Prostate gland (tissue), 2 donors: ENCODE data around the gene SMDT1.

Experiments used
- POLR2A ChIP-seq: fragments of 450-650 bp; IDR thresholded peaks from one replicate; pipeline ENCODE4 v1.6.1; 2016; ENCODE audit warnings: antibody characterized with exemption, mild to moderate bottlenecking
- POLR2AphosphoS5 ChIP-seq: sonication (generic); formaldehyde crosslinking; IDR thresholded peaks from one replicate; pipeline ENCODE4 v1.6.1; 2017; ENCODE audit warnings: antibody characterized with exemption
- TF ChIP-seq, protein P1 (sequence below), 4 experiments: fragments of 200-600 bp in 2 of 4; fragments of 450-650 bp in 2 of 4; sonication (generic) in 2 of 4; IDR thresholded peaks; 1 replicate in 3 of 4; 2 replicates in 1 of 4; pipeline ENCODE4 v1.5.1; 2016 to 2019; ENCODE audit warnings: antibody characterized with exemption in 4 of 4, mild to moderate bottlenecking in 2 of 4, moderate library complexity in 2 of 4

DNA sequence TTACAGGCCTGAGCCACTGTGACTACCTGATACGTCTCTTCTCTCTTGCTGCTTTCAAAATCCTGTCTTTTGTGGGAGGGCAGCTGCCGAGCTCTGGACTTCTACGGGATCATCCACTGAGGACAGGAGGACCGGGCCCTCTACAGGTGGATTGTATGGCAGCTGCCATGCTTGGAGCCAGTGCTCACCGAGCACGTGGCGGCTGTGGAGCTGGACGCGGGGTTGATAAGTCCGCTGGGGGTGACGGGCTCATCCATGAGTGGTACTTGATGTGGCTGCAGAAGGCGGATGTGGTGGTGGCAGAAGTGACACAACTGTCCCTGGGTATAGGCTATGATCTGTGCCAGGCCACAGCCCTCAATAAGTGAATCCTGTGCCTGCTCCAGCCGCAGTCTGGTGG is 53.0 kb downstream of the SMDT1 start:
- TF ChIP-seq, protein P1, sequence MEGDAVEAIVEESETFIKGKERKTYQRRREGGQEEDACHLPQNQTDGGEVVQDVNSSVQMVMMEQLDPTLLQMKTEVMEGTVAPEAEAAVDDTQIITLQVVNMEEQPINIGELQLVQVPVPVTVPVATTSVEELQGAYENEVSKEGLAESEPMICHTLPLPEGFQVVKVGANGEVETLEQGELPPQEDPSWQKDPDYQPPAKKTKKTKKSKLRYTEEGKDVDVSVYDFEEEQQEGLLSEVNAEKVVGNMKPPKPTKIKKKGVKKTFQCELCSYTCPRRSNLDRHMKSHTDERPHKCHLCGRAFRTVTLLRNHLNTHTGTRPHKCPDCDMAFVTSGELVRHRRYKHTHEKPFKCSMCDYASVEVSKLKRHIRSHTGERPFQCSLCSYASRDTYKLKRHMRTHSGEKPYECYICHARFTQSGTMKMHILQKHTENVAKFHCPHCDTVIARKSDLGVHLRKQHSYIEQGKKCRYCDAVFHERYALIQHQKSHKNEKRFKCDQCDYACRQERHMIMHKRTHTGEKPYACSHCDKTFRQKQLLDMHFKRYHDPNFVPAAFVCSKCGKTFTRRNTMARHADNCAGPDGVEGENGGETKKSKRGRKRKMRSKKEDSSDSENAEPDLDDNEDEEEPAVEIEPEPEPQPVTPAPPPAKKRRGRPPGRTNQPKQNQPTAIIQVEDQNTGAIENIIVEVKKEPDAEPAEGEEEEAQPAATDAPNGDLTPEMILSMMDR (IDR thresholded peaks at IDR 0.05) = no peak
- TF ChIP-seq POLR2AphosphoS5 (no peak), POLR2A (no peak)
